Measurements from ENCODE around the gene CHRNA7. TPM values are rescaled to one million over a fixed set of nuclear protein-coding genes. Genes with fewer than 3 reads are reported as not detected.

Gene CHRNA7
- total RNA-seq, 1 donor from 2014 or later = 2.6 TPM

DNA sequence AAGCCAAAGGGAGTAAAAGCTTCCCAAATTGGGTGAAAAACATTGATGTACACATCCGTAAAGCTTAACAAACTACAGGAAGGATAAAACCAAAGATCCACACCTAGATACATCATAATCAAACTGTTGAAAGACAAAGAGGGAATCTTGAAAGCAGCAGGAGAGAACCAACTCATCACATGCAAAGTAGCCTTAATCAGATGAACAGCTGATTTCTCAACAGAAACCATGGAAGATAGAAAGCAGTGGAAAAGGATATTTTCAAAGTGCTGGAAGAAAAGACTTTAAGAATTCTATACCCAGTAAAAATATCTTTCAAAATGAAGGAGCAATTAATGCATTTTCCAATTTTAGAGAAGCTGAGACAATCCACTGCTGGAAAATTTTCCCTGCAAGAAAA is 36.8 kb downstream of the CHRNA7 start:
- TF ChIP-seq, protein P1, sequence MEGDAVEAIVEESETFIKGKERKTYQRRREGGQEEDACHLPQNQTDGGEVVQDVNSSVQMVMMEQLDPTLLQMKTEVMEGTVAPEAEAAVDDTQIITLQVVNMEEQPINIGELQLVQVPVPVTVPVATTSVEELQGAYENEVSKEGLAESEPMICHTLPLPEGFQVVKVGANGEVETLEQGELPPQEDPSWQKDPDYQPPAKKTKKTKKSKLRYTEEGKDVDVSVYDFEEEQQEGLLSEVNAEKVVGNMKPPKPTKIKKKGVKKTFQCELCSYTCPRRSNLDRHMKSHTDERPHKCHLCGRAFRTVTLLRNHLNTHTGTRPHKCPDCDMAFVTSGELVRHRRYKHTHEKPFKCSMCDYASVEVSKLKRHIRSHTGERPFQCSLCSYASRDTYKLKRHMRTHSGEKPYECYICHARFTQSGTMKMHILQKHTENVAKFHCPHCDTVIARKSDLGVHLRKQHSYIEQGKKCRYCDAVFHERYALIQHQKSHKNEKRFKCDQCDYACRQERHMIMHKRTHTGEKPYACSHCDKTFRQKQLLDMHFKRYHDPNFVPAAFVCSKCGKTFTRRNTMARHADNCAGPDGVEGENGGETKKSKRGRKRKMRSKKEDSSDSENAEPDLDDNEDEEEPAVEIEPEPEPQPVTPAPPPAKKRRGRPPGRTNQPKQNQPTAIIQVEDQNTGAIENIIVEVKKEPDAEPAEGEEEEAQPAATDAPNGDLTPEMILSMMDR (IDR thresholded peaks at IDR 0.05) = no peak
- Histone ChIP-seq H3K27me3 (no peaks in the 10 kb centered on the region), H3K27ac (no peak overlapping the region), H3K9me3 (peaks cover 0 to 20% of the 10 kb centered on the region in 2 donors), H3K4me1 (no peaks in the 10 kb centered on the region), H3K4me3 (no peak overlapping the region), H3K36me3 (no peaks in the 10 kb centered on the region)
- intact Hi-C loops (cut with DNase I) = no loop called here
- no peak for DNase-seq (ENCODE audit: low spot score in 2 of 2)

DNA sequence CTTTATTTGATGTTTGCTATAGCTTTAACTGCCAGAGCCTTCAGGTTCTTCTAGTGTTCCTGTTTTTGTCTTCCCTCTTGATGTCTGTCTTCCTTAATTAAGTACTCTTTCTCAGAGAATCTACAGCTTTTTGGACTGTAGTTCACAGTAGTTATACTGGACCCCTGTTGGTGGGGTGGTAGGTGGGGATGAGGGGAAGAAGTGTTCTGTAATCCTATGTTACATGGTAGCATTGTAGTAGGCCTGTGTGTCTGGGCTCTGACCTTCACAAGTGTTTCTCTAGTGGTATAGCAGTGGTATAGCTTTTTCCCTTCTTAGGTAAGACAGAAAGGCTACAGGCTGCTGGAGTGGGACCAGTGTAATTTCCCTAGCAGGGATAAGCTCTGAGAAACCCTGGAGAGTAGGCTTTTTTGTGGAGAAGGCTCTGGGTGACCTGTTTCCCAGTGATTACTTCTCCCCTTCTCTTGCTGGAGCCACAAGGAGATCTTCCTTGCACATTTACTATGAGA is 59.6 kb downstream of the CHRNA7 start:
- Histone ChIP-seq H3K4me3 (no peak overlapping the region), H3K27me3 (no peaks in the 10 kb centered on the region), H3K27ac (no peak overlapping the region), H3K4me1 (no peaks in the 10 kb centered on the region), H3K36me3 (no peaks in the 10 kb centered on the region), H3K9me3 (no peaks in the 10 kb centered on the region)
- intact Hi-C loops (cut with DNase I) = no loop called here
- no peak for DNase-seq (ENCODE audit: low spot score in 2 of 2)
- TF ChIP-seq, protein P1 (IDR thresholded peaks at IDR 0.05) = no peak

DNA sequence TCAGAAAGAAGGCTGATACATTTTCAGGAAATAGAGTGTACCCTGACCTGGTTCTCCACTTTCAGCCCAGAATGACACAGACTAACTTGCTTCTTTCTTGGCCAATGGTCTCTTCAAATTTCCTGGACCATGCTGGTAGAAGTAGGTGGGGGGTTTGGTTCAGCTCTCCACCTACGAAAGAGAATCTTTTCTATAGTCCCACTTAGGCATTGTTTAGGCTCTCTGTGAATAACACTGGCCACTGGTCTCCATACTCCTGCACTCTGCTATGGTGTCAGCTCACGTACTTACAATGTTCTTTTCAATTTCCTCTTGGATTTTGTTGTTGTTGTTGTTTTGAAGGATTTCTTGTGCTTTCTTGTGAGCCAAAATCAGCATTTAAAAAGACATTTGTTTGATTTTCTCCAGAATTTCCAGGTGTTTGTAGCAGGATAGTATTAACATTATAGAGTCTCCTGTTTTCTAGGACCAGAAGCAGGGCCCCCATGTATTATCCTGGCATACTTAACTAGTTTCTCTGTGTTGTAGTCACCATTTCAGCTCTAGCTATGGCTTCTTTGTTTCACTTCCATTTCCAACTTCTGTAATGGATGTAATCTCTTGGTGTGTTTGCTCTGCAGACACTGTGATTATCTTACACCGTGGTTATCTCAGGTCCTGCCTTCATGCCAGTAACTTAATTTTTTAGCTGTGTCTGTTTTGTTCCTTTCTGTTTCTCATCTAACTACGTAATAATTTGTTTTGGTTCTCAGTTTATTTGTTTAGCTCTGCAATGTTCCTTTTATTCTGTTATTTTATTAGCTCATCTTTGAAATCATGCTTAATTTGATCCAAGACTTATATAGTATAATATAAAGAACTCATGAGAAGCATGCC is 61.4 kb downstream of the CHRNA7 start:
- no peaks in the 10 kb centered on the region for H3K4me1 ChIP-seq
- TF ChIP-seq, protein P1 (IDR thresholded peaks at IDR 0.05) = no peak
- intact Hi-C loops (cut with DNase I) = no loop called here
- H3K9me3 ChIP-seq = no peaks in the 10 kb centered on the region
- no peak overlapping the region for H3K4me3 ChIP-seq
- H3K36me3 ChIP-seq = no peaks in the 10 kb centered on the region
- H3K27me3 ChIP-seq = no peaks in the 10 kb centered on the region
- no peak overlapping the region for H3K27ac ChIP-seq
- no peak for DNase-seq (ENCODE audit: low spot score in 2 of 2)

DNA sequence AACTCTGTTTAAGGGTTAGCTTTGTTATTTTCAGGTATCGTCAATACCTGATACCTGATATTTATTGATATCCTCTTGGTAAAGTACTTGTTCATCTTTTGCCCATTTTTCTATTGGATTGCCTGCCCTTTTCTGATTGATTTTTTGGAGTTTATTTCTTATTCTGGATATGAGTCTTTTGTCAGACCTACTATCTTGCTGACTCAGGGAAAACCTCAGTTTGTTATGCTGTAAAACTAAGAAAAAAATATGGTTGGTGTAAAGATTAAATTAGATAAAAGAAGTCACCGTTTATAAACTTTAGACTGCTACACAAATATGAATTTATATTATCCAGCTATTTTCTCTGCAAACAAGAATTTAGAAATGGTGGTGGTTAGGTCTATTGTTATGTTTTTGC is 65.9 kb downstream of the CHRNA7 start:
- Histone ChIP-seq H3K9me3 (no peaks in the 10 kb centered on the region), H3K4me1 (no peaks in the 10 kb centered on the region), H3K36me3 (no peaks in the 10 kb centered on the region), H3K4me3 (no peak overlapping the region), H3K27ac (no peak overlapping the region), H3K27me3 (no peaks in the 10 kb centered on the region)
- TF ChIP-seq, protein P1 (IDR thresholded peaks at IDR 0.05) = no peak
- intact Hi-C loops (cut with DNase I) = no loop called here
- DNase-seq (ENCODE audit: low spot score in 2 of 2) = no peak

DNA sequence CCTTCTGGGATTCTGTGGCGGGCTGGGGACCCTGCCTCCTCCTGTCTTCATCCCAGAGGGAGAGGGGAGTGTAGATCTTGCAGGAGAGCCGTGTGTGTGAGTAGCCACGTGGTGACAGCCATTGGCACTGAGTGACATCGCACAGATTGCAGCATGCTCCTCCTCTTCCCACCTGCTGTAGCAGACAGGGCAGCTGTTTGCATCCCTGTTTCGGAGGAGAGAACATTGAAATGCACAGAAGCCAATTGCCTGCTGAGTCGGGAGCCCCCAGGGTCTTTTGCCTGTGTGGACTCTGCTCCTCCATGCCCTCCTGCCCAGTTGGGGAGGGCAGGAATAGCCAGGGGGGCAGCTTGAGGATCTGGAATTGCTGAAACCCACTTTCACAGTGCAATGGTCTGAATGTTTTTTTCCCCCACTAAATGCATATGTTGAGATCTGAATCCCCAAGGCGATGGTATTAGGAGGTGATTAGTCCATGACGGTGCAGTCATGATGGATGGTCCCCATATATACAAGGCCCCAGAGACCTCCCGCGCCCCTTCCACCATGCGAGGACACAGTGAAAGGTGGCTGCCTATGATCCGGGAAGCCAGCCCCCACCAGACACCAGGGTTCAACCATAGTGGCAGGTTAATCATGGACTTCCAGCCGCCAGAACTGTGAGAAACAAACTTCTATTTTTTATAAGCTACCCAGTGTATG is 66.8 kb downstream of the CHRNA7 start:
- Histone ChIP-seq H3K27ac (no peak overlapping the region), H3K4me3 (no peak overlapping the region), H3K36me3 (no peaks in the 10 kb centered on the region), H3K9me3 (no peaks in the 10 kb centered on the region), H3K27me3 (no peaks in the 10 kb centered on the region), H3K4me1 (no peaks in the 10 kb centered on the region)
- TF ChIP-seq, protein P1 (IDR thresholded peaks at IDR 0.05) = no peak
- DNase-seq (ENCODE audit: low spot score in 2 of 2) = no peak
- intact Hi-C loops (cut with DNase I) = no loop called here

Measured in ascending aorta (tissue), 2 donors.